Spleen (tissue), 11 donors: ENCODE data around the gene TKFC. TPM values are rescaled to one million over a fixed set of nuclear protein-coding genes. Genes with fewer than 3 reads are reported as not detected.

Experiments used
- DNase-seq: peaks from one replicate; pipeline ENCODE4 v3.0.0-alpha.2; 2020
- H3K27ac ChIP-seq, 8 donors: fragments of 200-600 bp; sonication (generic) in 7 of 8; 1 replicate in 4 of 8; 2 replicates in 4 of 8; pipeline versions ENCODE4 v1.5.0 to v1.8.0; 2016 to 2021; ENCODE audit warnings: inconsistent platforms in 4 of 8, mild to moderate bottlenecking in 4 of 8, moderate library complexity in 1 of 8
- H3K27me3 ChIP-seq, 7 donors: fragments of 200-600 bp; sonication (generic) in 6 of 7; replicated peaks in 1 of 7; 1 replicate in 4 of 7; 2 replicates in 3 of 7; pipeline versions ENCODE4 v1.5.0 to v1.8.0; 2016 to 2021; ENCODE audit warnings: inconsistent platforms in 3 of 7, mild to moderate bottlenecking in 1 of 7
- H3K36me3 ChIP-seq, 6 donors: fragments of 200-600 bp; sonication (generic) in 5 of 6; 1 replicate in 4 of 6; 2 replicates in 2 of 6; pipeline versions ENCODE4 v1.5.0 to v1.8.0; 2016 to 2021; ENCODE audit warnings: inconsistent platforms in 2 of 6
- H3K4me1 ChIP-seq, 6 donors: fragments of 200-600 bp; sonication (generic) in 5 of 6; 1 replicate in 3 of 6; 2 replicates in 3 of 6; pipeline versions ENCODE4 v1.5.0 to v1.8.0; 2016 to 2021; ENCODE audit warnings: inconsistent platforms in 3 of 6
- H3K4me3 ChIP-seq, 8 donors: fragments of 200-600 bp; sonication (generic) in 7 of 8; 1 replicate in 4 of 8; 2 replicates in 4 of 8; pipeline versions ENCODE4 v1.5.0 to v1.8.0; 2016 to 2021; ENCODE audit warnings: inconsistent platforms in 4 of 8, mild to moderate bottlenecking in 4 of 8, moderate library complexity in 2 of 8
- H3K9me3 ChIP-seq, 8 donors: fragments of 200-600 bp; sonication (generic) in 7 of 8; 1 replicate in 4 of 8; 2 replicates in 4 of 8; pipeline versions ENCODE4 v1.5.0 to v1.8.0; 2016 to 2021; ENCODE audit warnings: inconsistent platforms in 4 of 8
- CTCF ChIP-seq, 11 experiments: fragments of 200-600 bp in 7 of 11; fragments of 450-650 bp in 4 of 11; sonication (generic) in 4 of 11; IDR thresholded peaks in 8 of 11; conservative IDR thresholded peaks in 3 of 11; 1 replicate in 7 of 11; 2 replicates in 4 of 11; pipeline versions ENCODE4 v1.4.0 to v1.8.0; 2016 to 2021; ENCODE audit warnings: antibody characterized with exemption in 11 of 11, inconsistent platforms in 4 of 11, mild to moderate bottlenecking in 1 of 11
- POLR2A ChIP-seq, 3 donors: fragments of 450-650 bp; IDR thresholded peaks; one replicate each; pipeline ENCODE4 v1.5.1; 2017; ENCODE audit warnings: antibody characterized with exemption in 3 of 3, mild to moderate bottlenecking in 1 of 3
- POLR2AphosphoS5 ChIP-seq, 3 donors: sonication (generic); formaldehyde crosslinking; IDR thresholded peaks; one replicate each; pipeline ENCODE4 v1.5.1; 2017; ENCODE audit warnings: antibody characterized with exemption in 3 of 3
- WGBS, 5 donors: extraction: QIAGEN DNeasy Blood & Tissue Kit in 3 of 5; methylation state at CpG; one replicate each; pipeline versions ENCODE4 v1.1.5 to v1.1.7; 2013 to 2018; 5-methylcytosine and 5-hydroxymethylcytosine counted together
- intact Hi-C: fragments of 100-400 bp; cut with DNase I; formaldehyde crosslinking; loops from one replicate; pipeline ENCODE4 v1.15.0; 2023; ENCODE audit warnings: low total_unique reads
- polyA plus RNA-seq, 3 donors: library from polyadenylated mRNA; stranded (reverse); fragments of 200-250 nt; gene quantifications; one replicate each; pipeline ENCODE4 v1.2.1, GENCODE V29; 2013
- total RNA-seq, 7 donors: library from RNA; depleted of rRNA in 3 of 7; stranded (reverse); fragments of >200 nt in 3 of 7; fragmentation: NEBNext Ultra II Directional in 4 of 7; extraction: Animal tissue kit (Norgen Biotek cat#: 25700) in 4 of 7; gene quantifications; one replicate each; pipeline versions ENCODE4 v1.1.0 to v1.2.1, GENCODE V29; 2016 to 2021
- donor health status: healthy with polysubstance abuse.
- donor health status: DM: no; HTN: no; CAD: no; lungs with moderate emphysema.
- donor health status: DM: no; HTN: no; CAD: no.
- donor health status: Bipolar disorder and iron deficiency.
- donor health status: healthy.
- donor health status: DM: no; HTN: no; CAD: no.
- donor health status: DM: yes; HTN: yes; CAD: no.

The TKFC gene
- total and polyA plus RNA-seq, 10 donors: 30.6 to 61.5 (median 34.9) TPM

DNA sequence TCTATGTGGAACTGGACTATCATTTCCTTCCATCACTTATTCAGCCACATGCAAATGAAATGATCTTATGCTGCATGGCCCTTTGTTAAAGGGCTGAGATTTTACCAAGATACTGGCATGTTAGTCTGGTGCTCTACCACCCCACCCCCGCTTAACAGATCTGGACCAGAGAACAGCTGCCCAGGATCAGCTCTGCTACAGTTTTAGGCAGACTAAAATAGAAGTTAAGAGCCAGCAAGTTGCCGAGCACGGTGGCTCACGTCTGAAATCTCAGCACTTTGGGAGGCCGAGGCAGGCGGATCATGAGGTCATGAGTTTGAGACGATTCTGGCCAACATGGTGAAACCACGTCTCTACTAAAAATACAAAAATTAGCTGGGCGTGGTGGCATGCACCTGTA is 4.7 kb upstream of the TKFC start:
- H3K27ac ChIP-seq: no peak overlapping the region
- H3K4me1 ChIP-seq: peaks cover 20 to 64% (median 35%) of the 10 kb centered on the region in 6 donors
- WGBS, 5 donors: 91 to 98% (median 95%) methylated on average over 9 of the region's 9 CpGs
- intact Hi-C loops: no loop called here
- no peak for TF ChIP-seq CTCF (IDR thresholded peaks at IDR 0.05 in 8 of 11, conservative IDR thresholded peaks at IDR 0.05 in 3 of 11)
- no peak for TF ChIP-seq POLR2AphosphoS5 (IDR thresholded peaks at IDR 0.05)
- TF ChIP-seq POLR2A (IDR thresholded peaks at IDR 0.05): no peak
- no peaks in the 10 kb centered on the region for H3K27me3 ChIP-seq
- H3K36me3 ChIP-seq: peaks cover 9 to 78% (median 58%) of the 10 kb centered on the region in 6 donors
- DNase-seq: no peak
- H3K9me3 ChIP-seq: no peaks in the 10 kb centered on the region
- H3K4me3 ChIP-seq: no peak overlapping the region

- intact Hi-C loops: loop anchor here (10.0 kb wide), 1 partner anchor 95 kb away; the partner anchor contains the start of gene CPSF7
- peak overlapping the region in 1 of 8 donors; percentile 7 for H3K27ac ChIP-seq
- WGBS, 5 donors: 92 to 98% (median 96%) methylated on average over 4 of the region's 4 CpGs
- no peaks in the 10 kb centered on the region for H3K27me3 ChIP-seq
- H3K4me1 ChIP-seq: peaks cover 24 to 79% (median 43%) of the 10 kb centered on the region in 6 donors
- no peak for TF ChIP-seq POLR2A (IDR thresholded peaks at IDR 0.05)
- TF ChIP-seq POLR2AphosphoS5 (IDR thresholded peaks at IDR 0.05): no peak
- TF ChIP-seq CTCF (IDR thresholded peaks at IDR 0.05 in 8 of 11, conservative IDR thresholded peaks at IDR 0.05 in 3 of 11): no peak
- DNase-seq: no peak
- no peaks in the 10 kb centered on the region for H3K9me3 ChIP-seq
- peaks cover 0 to 63% (median 43%) of the 10 kb centered on the region in 6 donors for H3K36me3 ChIP-seq
- H3K4me3 ChIP-seq: no peak overlapping the region
Measured at GRCh38 chr11:61329871-61330270, 3.2 kb upstream of the TKFC start.

- Histone ChIP-seq H3K27me3 (no peaks in the 10 kb centered on the region), H3K9me3 (no peaks in the 10 kb centered on the region), H3K4me1 (peaks cover 33 to 96% (median 57%) of the 10 kb centered on the region in 6 donors), H3K27ac (peak overlapping the region in 3 of 8 donors; percentile 89 to 96 (median 90)), H3K4me3 (peak overlapping the region; percentile 82 to 99 (median 90)), H3K36me3 (peaks cover 0 to 45% (median 25%) of the 10 kb centered on the region in 6 donors)
- DNase-seq: no peak
- WGBS, 5 donors: 59 to 71% (median 63%) methylated on average over 6 of the region's 6 CpGs
- intact Hi-C loops: loop anchor here (10.0 kb wide), 1 partner anchor 93 kb away; the partner anchor contains the start of gene CPSF7
- no peak for TF ChIP-seq POLR2A (IDR thresholded peaks at IDR 0.05)
- no peak for TF ChIP-seq POLR2AphosphoS5 (IDR thresholded peaks at IDR 0.05)
- TF ChIP-seq CTCF (IDR thresholded peaks at IDR 0.05 in 8 of 11, conservative IDR thresholded peaks at IDR 0.05 in 3 of 11): no peak
Measured at GRCh38 chr11:61331651-61332050, 1.4 kb upstream of the TKFC start.

- 0 to 2% (median 1%) methylated on average over 19 to 24 of the region's 24 CpGs for WGBS, 5 donors
- no peaks in the 10 kb centered on the region for H3K27me3 ChIP-seq
- no peak for DNase-seq
- no peak for TF ChIP-seq POLR2AphosphoS5 (IDR thresholded peaks at IDR 0.05)
- H3K36me3 ChIP-seq: peaks cover 0 to 38% (median 19%) of the 10 kb centered on the region in 6 donors
- no peaks in the 10 kb centered on the region for H3K9me3 ChIP-seq
- peak overlapping the region; percentile 82 to 96 (median 92) for H3K27ac ChIP-seq
- peak overlapping the region; percentile 82 to 99 (median 90) for H3K4me3 ChIP-seq
- intact Hi-C loops: loop anchor here (10.0 kb wide), 1 partner anchor 92 kb away; the partner anchor contains the start of gene CPSF7
- H3K4me1 ChIP-seq: peaks cover 36 to 92% (median 59%) of the 10 kb centered on the region in 6 donors
Measured at GRCh38 chr11:61332281-61332796, 689 bp upstream of the TKFC start.
